CD4-positive, alpha-beta T cell treated with Interleukin-4 for 4 hours (primary cell): Measurements from ENCODE around the gene SAMD3.
A peak's percentile ranks its signal among the peaks of the same experiment; 100 is the strongest.
"Not testable (repeated sequence)": the region's sequence is repeated elsewhere in the genome, so short reads cannot be mapped to it uniquely, and the experiment has no call there.

Experiments
- DNase-seq: peaks from one replicate; pipeline ENCODE4 v3.0.0-alpha.2; 2020

Gene SAMD3

DNA sequence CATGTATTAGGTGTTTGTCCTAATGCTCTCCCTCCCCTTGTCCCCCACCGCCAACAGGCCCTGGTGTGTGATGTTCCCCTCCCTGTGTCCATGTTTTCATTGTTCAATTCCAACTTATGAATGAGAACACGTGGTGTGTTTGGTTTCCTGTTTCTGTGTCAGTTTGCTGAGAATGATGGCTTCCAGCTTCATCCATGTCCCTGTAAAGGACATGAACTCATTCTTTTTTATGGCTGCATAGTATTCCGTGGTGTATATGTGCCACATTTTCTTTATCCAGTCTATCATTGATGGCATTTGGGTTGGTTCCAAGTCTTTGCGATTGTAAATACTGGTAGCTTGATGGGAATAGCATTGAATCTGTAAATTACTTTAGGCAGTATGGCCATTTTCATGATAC lies 52.6 kb downstream of the SAMD3 start:
- DNase-seq, result not testable (repeated sequence)

DNA sequence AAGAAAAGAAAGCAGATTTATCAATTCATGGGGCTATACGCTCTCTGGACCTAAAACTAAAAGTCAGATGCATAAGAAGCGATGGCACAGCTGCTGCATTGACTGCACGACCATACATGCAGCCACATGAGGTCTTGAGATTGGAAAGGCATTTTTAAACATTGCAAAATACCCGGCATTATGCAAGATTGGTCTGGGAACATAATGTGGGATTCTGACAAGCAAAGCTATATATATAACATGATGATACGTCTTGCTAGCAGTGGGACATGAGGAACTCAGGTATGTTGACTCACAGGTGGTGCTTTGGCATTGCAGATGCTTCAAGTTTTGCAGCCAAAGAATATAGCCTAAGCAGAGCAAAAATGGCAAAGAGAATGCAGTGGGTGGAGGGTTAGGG lies 55.1 kb downstream of the SAMD3 start:
- no peak for DNase-seq

DNA sequence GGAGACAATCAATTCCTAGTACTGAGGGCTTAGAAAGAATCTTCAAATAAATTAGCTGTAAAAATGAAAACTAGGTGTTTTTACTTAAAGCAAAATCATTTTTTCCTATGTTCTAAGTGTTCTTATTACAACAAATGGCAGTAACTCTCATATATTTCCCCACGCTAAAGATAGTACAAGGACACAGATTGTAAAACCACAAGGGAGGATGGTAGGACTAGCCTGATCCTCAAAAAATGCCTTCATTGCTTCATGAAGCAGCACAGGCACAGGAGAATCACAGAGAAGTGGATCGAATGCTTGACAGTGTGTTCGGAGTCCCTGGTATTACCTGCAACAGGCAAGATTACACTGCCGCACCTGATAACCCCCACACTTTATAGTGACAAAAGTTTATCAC lies 58.5 kb downstream of the SAMD3 start:
- no peak for DNase-seq

DNA sequence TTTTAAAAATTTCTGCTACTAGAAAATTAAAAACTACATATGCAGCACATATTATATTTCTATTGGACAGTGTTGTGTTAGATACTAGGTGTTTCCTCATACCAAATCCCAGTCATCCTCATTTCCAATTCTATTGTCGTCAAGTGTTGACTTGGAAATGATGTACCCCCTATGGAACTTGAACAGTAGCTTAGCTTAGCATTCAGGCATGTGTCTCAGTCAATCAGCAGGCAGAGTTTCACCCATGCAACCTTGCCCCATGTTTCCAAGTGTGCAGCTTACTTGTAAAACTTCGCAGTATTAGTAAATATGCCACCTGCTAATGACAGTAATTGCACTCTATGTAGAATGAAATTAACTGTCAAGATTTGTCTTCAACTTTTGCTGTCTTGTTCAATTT lies 59.5 kb downstream of the SAMD3 start:
- no peak for DNase-seq

DNA sequence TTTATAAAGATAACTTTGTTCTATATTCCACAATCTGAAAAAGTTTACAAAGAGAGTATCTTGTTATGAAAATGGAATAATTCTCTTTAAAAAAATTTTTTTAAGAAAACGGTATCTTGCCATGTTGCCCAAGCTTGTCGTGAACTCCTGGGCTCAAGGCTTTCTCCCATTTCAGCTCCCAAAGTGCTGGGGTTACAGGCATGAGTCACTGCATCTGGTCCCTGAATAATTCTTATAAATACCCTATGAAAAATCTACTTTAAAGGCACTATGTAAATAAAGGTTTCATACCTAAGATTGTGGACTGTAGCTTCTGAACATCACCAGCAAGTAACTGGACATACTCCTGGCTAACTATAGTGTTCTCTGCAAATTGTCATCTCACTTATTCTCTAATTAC lies 60.3 kb downstream of the SAMD3 start:
- no peak for DNase-seq

DNA sequence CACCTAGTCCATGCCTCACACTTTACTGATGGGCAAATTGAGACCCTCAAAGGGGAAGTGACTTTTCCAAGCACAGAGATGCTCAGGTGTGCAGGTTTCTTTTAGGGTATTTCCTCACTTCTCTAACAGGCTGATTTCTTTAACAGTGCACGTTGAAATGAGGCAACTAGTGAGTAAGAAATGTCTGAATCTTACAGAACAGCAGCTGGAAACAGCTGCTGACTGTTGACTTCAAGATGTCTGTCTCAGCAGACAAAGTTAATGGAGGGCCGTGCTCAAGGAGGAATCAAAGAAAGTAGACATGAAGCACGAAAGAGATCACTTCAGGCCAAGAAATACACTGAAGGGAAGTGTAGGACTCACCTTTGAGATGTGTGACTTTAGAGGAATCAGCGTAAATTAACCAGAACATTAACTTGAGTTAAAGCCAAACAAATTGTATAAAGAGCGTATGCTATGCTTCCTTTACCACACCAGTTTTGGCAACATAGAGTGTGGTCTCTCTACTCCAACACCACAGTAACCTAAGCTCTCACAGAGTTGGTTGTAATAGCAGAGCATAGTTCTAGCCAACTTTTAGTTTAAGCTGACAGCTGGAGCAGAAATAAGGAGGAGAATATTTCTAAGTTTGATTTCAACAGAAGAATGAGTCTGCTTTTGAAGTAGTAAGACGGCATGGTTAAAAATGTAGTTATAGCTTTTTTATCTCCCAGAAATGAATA lies 60.9 kb downstream of the SAMD3 start:
- no peak for DNase-seq

DNA sequence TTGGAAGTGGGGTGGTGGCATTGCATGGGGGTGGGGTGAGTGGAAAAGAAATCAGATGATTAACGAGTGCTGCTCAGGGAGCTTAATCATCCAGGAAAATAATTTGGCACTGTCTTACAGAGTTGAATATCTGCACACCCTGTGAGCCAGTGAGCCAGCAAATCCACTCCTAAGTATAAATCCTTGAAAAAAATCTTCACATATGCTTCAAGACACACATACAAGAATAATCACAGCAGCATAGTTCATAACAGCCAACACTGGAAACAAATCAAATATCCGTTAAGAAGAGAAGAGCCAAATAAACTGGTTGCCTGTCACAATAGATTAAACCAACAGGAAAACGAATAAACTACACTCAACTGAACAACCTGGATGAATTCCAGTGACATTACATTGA lies 62.8 kb downstream of the SAMD3 start:
- no peak for DNase-seq

DNA sequence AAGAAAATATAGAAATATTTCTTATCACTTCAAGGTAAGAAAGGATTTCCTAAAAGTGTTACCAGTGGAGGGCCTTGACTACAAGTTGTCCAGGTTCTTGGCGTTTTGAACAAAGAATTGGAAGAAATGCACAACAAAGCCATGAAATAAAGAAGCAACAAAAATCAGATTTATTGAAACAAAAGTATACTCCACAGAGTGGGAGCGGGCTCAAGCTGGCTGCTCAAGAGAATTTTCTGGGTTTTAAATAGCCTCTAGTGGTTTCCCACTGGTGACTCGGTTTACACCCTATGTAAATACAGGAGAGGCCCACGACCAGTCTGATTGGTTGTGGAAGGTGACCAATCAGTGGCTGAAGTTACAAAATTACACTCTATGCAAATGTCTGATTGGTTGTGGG lies 64.2 kb downstream of the SAMD3 start:
- DNase-seq, result no peak

DNA sequence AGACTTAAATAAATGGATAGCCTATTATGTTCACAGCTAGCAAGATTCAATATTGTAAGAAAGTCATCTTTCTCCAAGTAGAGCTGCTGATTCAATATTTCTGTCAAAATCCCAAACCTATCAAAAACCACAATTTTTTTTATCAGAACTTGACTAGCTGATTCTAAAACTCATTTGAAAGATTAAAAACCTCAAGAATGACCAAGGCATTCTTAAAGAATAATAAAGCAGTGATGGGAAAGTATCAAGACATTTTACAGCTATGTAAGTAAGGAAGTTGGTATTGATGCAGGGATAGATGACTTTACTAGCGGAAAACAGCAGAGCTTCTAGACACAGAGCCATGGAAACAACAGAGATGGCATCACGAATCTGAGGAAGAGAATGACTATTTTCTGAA lies 64.7 kb downstream of the SAMD3 start:
- no peak for DNase-seq

DNA sequence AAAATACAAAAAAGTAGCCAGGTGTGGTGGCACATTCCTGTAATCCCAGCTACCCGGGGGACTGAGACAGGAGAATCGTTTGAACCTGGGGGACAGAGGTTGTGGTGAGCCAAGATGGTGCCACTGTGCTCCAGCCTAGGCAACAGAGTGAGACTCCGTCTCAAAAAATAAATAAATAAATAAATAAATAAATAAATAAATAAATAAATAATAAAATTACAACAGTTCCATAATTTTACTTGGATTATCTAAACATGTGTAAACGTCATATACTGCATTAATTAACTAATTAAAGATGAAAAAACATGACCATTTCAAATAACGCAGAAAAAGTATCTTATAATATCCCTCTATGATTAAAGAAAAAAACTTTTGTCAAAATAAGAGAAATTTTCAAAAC lies 65.8 kb downstream of the SAMD3 start:
- no peak for DNase-seq

DNA sequence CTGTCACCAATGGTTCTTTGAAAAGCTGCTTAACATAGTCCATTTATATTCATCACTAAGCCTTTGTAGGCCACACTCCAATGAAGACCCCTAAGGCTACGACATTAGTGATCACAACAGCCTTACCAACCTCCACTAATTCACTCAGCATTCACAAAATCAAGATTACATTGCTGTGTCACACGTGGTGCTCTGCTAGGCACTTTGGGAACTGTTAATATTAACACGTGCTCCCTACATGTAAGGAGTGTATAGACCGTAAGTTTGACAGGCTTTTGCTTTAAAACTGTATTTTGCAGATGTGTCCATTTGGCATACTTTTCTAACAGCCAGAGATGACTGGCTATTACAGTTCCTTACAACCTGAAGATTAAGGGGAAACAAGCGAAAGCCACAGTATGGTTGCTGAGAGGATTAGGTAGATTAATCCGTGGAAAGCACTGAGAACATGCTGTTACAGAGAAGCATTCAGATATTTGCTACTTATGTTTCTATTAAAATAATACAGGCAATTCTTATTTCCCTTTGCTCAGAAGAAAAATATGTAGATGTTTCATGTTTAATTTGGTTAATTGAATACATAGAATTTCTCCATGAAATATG lies 69.7 kb downstream of the SAMD3 start:
- no peak for DNase-seq

DNA sequence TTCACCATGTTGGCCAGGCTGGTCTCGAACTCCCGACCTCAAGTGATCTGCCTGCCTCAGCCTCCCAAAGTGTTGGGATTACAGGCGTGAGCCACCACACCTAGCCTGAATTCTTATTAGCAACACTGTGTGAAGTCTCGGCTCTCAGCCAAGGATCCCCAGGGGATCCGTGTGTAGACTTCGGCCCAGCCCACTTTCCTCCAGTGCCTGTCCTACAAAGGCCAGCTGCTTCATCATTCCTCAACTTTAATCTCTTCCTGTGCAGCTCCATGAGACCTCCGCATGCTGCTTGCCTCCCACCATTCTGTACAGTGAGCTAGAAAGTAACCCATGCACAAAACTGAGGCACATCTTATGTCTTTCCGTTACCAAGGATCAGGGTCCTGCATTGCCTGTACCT lies 71.8 kb downstream of the SAMD3 start:
- DNase-seq, result no peak

DNA sequence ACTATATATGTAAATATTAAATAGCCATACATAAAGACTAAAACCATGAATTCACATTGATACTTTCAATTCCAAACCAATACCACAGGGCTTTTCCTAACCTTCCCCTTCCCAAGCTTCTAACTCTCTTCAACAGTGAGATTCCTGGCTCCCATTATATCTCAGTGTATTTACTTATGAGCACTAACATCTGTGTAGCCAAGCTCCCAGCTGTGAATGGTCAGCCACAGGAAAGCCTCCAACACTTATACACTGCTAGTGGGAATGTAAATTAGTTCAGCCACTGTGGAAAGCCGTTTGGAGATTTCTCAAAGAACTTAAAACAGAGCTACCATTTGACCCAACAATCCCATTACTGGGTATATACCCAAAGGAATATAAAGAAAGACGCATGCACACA lies 73.7 kb downstream of the SAMD3 start:
- not testable (repeated sequence) for DNase-seq

DNA sequence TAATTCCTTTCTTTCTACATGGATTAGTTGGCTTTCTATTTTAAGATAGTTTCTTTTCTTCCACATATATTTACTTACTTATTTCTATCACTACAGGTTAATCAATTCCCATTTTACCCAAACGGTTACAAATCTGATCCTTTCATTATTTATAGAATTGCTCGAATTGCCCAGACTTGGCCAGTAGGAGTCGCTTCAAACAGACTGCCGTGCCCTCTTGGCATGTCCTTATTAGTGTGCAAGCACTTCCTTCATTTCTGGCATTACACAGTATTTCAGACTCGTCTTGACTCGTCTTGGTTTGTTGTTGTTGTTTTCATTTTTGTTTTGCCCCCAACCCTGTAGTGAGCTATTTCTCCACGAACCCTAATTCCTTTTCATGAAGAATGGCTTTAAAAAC lies 74.6 kb downstream of the SAMD3 start:
- DNase-seq, result peak; percentile 30

DNA sequence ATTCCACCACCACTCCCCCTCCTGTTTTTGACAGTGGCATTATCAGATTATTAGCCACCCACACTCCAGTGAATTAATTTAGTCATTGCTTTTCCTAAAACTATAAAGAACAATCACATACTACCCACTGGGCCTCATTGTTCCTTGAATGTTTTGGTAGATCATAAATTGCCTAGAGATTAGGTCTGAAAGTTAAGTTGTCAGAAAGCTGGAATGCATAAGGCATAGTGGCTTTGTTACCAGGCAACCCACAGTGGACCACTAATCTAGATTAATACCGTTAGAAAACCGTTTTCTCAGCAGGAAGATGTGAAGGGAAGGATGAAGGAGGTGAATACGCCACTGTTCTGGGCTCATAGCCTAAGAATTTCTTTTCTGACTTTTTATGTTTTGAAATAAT lies 75.6 kb downstream of the SAMD3 start:
- DNase-seq, result no peak

DNA sequence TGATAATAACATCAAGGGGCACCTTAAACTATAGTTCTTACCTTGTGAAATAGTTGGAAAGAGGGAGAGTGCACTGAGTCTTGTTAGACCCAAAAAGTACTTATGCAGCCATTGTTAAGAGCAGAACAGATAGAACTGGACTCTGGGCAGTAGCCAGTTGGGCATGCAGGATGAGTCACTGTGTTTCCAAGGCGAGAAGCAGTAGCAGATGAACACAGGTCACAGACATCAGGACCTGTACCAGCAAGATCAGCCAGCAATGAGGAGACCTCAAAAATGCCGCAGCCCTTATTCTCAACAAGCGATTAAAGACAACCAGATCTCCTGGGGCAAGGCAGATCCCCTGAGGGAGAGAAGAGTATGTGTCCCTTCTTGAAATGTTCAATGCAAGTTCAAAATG lies 79.0 kb downstream of the SAMD3 start:
- DNase-seq, result no peak

DNA sequence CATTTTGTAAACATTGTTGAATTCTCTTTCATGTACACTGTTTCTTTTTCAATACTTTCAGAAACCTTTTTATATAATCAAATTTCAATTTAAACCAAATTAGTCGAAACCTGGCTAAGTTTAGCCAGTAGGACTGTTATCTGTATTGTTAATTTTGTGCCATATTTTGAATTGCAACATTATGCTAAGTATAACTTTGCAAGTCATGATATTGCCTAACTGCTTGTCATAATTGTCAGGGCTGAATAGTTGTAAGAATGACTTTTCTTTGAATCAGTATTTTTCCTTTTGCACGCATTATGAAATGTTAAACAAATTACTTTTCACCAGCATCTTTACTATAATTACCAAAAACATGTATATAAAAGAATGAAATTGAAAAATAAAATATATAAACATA lies 82.7 kb downstream of the SAMD3 start:
- DNase-seq, result no peak

DNA sequence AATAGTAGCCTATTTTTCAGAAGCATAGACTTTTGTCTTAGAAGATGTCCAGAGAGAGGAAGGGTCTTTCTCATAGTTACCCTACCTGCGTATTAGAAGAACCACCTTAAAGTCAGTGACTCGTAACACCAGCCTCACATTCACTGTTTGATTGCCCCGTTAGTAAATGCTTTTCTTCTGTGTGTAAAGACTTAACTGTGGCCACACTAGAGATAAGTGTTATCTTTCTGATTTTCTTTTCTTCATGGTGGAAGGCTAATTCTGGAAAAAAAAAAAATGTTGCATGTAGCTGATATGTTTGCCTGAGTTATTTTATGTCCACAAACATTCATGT lies 83.9 kb downstream of the SAMD3 start:
- no peak for DNase-seq

DNA sequence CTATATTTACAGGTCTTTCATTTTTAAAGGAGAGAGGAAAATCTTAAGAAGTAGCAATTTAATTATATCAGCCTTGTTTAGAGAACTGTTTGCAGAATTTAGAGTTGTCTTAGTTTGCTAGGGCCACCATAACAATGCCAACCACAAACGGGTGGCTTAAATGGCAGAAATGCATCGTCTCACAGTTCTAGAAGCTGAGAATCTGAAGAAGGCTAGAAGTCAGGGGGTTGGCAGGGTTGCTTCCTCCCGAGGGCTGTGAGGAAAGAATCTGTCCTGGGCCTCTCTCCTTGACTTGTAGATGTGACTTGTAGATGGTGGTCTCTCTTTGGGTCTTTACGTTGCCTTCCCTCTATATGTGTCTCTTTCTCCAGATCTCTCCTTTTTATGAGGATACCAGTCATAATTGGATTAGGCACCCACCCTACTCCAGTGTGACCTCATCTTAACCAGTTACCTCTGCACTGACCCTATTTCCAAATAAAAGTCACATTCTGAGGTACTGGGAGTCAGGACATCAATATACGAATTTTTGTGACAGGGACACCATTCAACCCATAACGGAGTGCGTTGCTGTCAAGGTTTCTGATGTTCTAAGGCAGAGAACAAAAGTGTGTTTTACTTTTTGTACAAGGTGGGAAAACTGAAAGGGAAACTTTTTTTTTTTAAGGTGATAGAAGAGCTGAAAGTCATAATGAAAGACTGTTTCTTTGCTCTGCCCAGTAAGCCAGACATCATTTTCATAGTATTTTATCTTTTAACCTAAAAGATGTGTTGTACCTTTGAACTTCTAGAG lies 84.4 kb downstream of the SAMD3 start:
- peak; percentile 8 for DNase-seq

DNA sequence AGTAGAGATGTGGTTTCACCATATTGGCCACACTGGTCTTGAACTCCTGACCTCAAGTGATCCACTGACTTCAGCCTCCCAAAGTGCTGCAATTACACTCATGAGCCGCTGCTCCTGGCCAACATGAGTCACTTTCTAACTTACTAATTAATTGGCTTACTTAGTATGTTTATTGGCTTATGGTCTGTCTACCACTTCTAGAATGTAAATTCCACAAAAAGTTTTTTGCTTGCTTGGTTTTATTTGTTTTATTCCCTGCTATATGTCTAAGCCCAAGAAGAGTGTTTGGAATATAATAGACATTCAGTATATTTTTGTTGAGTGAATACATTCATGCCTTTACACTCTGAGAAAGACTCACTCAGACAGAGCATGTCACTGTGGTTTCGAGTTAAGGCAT lies 86.0 kb downstream of the SAMD3 start:
- DNase-seq, result peak; percentile 31

DNA sequence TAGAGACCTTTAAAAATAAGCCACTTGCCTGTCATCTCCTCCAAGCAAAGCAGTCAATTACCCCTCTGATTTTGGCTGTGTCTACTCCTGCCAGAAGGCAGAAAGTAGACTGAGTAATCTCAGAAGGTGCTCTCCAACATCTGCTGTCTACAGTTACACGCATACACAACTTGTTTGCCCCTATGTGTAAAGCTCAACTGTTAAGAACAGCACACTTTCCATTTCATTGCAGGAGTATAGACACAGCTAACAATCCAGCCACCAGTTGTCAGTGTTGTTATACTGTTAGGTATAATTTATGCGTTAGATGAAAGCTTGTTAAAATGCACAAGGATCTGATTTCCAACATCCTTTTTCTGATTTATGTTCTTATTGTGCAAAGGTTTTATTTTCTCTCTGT lies 88.2 kb downstream of the SAMD3 start:
- peak; percentile 37 for DNase-seq

DNA sequence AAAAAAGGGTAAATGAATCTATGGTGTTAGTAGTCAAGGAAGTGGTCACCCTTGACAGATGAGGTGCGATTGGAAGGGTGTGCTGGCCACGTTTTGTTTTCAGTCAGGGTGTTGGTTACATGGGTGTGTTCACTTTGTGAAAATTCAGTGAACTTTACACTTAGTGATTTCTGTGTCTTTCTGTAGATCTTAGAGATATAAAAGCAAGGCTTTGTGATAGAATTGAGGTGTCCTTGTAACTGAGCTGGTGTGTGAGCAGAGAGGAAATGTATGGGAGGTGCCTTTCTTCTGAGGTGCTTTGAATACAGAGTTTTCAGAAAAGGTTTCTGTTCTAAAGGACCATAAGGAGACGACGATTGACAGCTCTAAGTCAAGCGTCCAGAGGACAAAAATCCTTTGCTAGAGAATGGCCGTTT lies 90.5 kb downstream of the SAMD3 start:
- DNase-seq, result peak; percentile 89

DNA sequence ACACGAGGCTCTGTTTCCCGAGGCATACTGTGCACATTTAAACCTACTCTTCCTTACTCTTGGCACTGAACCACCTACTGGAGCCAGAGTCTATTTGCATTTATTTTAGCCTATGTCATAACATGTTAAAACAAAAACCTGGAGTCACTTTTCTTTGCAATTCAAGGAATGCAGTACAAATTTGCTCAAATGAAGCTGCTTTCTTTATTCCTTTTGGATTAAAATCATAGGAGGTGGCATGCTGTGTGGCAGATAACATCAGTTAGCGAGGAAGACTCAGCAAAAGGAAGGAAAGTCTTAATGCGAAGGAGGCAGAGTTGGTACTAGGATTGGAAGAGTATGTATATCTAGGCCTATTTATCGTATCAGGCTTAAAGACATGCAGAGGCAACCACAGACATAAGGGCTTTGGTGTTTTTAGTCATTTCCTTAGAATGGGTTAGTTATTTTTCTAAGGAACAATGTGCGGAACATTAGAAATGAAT lies 92.9 kb downstream of the SAMD3 start:
- DNase-seq, result no peak

DNA sequence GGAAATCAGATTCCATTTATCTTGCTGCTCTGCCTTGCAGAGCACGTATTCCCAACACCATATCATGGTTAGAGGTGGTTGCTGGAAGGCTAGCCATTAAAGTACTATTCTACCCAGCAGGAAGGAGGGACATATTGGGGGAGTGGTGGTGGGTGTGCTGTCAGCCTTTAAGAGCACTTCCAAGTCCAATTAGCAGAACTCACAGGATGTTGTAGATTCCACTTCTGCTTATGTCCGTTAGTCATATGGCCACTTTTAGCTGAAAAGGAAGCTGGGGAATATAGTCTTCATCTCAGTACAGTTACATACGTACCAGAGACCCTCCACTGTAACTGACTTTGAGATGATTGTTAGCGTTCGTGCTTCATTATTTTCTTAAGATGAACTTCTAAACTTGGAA lies 94.4 kb downstream of the SAMD3 start:
- DNase-seq, result no peak
